SK-MEL-5 (cell line): ENCODE data around the gene LIMA1. TPM values are rescaled to one million over a fixed set of nuclear protein-coding genes. Genes with fewer than 3 reads are reported as not detected.
"Not testable (repeated sequence)": the region's sequence is repeated elsewhere in the genome, so short reads cannot be mapped to it uniquely, and the experiment has no call there.

Experiments used
- DNase-seq: peaks from one replicate; pipeline ENCODE4 v3.0.0-alpha.2; 2016; ENCODE audit warnings: low read depth, low spot score
- in situ Hi-C: cut with HindIII; loops from 2 replicates; pipeline ENCODE4 v1.10.0; 2016; ENCODE audit warnings: low sequenced_read_pairs, high pct_unique_total_duplicates, low pct_unique_long_range_greater_than_20kb
- total RNA-seq: library from RNA; depleted of rRNA; stranded (reverse); fragments of >200 nt; shearing (Covaris generic); gene quantifications from 2 replicates; pipeline ENCODE4 v1.2.3, GENCODE V29; 2014

LIMA1 gene
- total RNA-seq, 1 experiment from 2014 or later, result 48.5 TPM

GRCh38 chr12:50297027-50297426 is 13.7 kb upstream of the LIMA1 start:
- DNase-seq, result no peak
- in situ Hi-C loops, result loop anchor here (25.0 kb wide), 1 partner anchor 110 kb away; no protein-coding TSS in a partner anchor

GRCh38 chr12:50296554-50296953 is 13.2 kb upstream of the LIMA1 start:
- DNase-seq, result no peak
- in situ Hi-C loops, result loop anchor here (25.0 kb wide), 1 partner anchor 109 kb away; no protein-coding TSS in a partner anchor

GRCh38 chr12:50291377-50291776 is 8.1 kb upstream of the LIMA1 start:
- in situ Hi-C loops, result loop anchor here (25.0 kb wide), 1 partner anchor 104 kb away; no protein-coding TSS in a partner anchor

GRCh38 chr12:50290692-50291091 is 7.4 kb upstream of the LIMA1 start:
- DNase-seq, result not testable (repeated sequence)
- in situ Hi-C loops, result loop anchor here (25.0 kb wide), 1 partner anchor 103 kb away; no protein-coding TSS in a partner anchor

More at GRCh38 chr12:50291377-50291776, 8.1 kb upstream of the LIMA1 start:
- no peak for DNase-seq

- no peak for DNase-seq
- in situ Hi-C loops, result loop anchor here (25.0 kb wide), 1 partner anchor 100 kb away; no protein-coding TSS in a partner anchor
Observed at GRCh38 chr12:50287271-50287670, 4.0 kb upstream of the LIMA1 start.

- in situ Hi-C loops, result loop anchor here (25.0 kb wide), 1 partner anchor 98 kb away; no protein-coding TSS in a partner anchor
- DNase-seq, result no peak
Observed at GRCh38 chr12:50285253-50285652, 1.9 kb upstream of the LIMA1 start.

GRCh38 chr12:50282721-50283228 is 545 bp downstream of the LIMA1 start:
- in situ Hi-C loops, result loop anchor here (25.0 kb wide), 1 partner anchor 95 kb away; no protein-coding TSS in a partner anchor
- DNase-seq, result no peak

GRCh38 chr12:50279501-50279900 is 3.8 kb downstream of the LIMA1 start:
- DNase-seq, result no peak
- in situ Hi-C loops, result loop anchor here (25.0 kb wide), 1 partner anchor 92 kb away; no protein-coding TSS in a partner anchor

GRCh38 chr12:50276912-50277671 is 6.2 kb downstream of the LIMA1 start:
- peak; percentile 80 for DNase-seq
- in situ Hi-C loops, result loop anchor here (25.0 kb wide), 1 partner anchor 90 kb away; no protein-coding TSS in a partner anchor

GRCh38 chr12:50276068-50276467 is 7.3 kb downstream of the LIMA1 start:
- in situ Hi-C loops, result loop anchor here (25.0 kb wide), 1 partner anchor 89 kb away; no protein-coding TSS in a partner anchor
- no peak for DNase-seq

GRCh38 chr12:50275556-50275955 is 7.8 kb downstream of the LIMA1 start:
- in situ Hi-C loops, result loop anchor here (25.0 kb wide), 1 partner anchor 88 kb away; no protein-coding TSS in a partner anchor
- no peak for DNase-seq

- DNase-seq, result not testable (repeated sequence)
- in situ Hi-C loops, result loop anchor here (25.0 kb wide), 1 partner anchor 88 kb away; no protein-coding TSS in a partner anchor
Observed at GRCh38 chr12:50275127-50275526, 8.2 kb downstream of the LIMA1 start.

- in situ Hi-C loops, result no loop called here
- DNase-seq, result no peak
Observed at GRCh38 chr12:50271724-50272247, 11.5 kb downstream of the LIMA1 start.

GRCh38 chr12:50268482-50268881 is 14.8 kb downstream of the LIMA1 start:
- DNase-seq, result no peak
- in situ Hi-C loops, result no loop called here

- in situ Hi-C loops, result no loop called here
- no peak for DNase-seq
Observed at GRCh38 chr12:50265770-50266524, 17.4 kb downstream of the LIMA1 start.

- in situ Hi-C loops, result no loop called here
- no peak for DNase-seq
Observed at GRCh38 chr12:50263832-50264231, 19.5 kb downstream of the LIMA1 start.

- peak; percentile 38 for DNase-seq
- in situ Hi-C loops, result no loop called here
Observed at GRCh38 chr12:50261654-50262053, 21.7 kb downstream of the LIMA1 start.

GRCh38 chr12:50258167-50258551 is 25.2 kb downstream of the LIMA1 start:
- in situ Hi-C loops, result no loop called here
- no peak for DNase-seq
